Activated B cell treated with CpG ODN at 0.5 μM for 24 hours (primary cell): Measurements from ENCODE around the gene PLCG2. TPM values are rescaled to one million over a fixed set of nuclear protein-coding genes. Genes with fewer than 3 reads are reported as not detected.

ENCODE experiments used
- ATAC-seq: fragments of 200-7000 bp; cut with Tn5 transposase; one replicate; pipeline ENCODE4 v1.10.0; 2021; ENCODE audit warnings: low read depth, mild to moderate bottlenecking, moderate library complexity
- CTCF ChIA-PET: fragments of 350-600 bp; sonication (Branson Sonifier 250); formaldehyde crosslinking; loops from one replicate; lab custom pipeline; 2021; ENCODE audit warnings: antibody characterized with exemption; lab: Charles Lee
- POLR2A ChIA-PET: fragments of 350-600 bp; sonication (Branson Sonifier 250); formaldehyde crosslinking; loops from one replicate; lab custom pipeline; 2021; ENCODE audit warnings: antibody characterized with exemption; lab: Charles Lee
- DNase-seq: peaks from one replicate; pipeline ENCODE4 v3.0.0; 2022
- H3K27ac Mint-ChIP-seq: one replicate; pipeline ENCODE4 v1.8.0; 2020; ENCODE audit warnings: mixed read lengths
- H3K27me3 Mint-ChIP-seq: one replicate; pipeline ENCODE4 v1.8.0; 2021; ENCODE audit warnings: mixed read lengths
- H3K36me3 Mint-ChIP-seq: one replicate; pipeline ENCODE4 v1.8.0; 2021; ENCODE audit warnings: low read depth, mixed read lengths
- H3K4me1 Mint-ChIP-seq: one replicate; pipeline ENCODE4 v1.8.0; 2021; ENCODE audit warnings: mixed read lengths
- H3K4me3 Mint-ChIP-seq: one replicate; pipeline ENCODE4 v1.8.0; 2020; ENCODE audit warnings: mild to moderate bottlenecking, mixed read lengths
- H3K9me3 Mint-ChIP-seq: one replicate; pipeline ENCODE4 v1.8.0; 2020; ENCODE audit warnings: mixed read lengths
- intact Hi-C: fragments of 100-400 bp; cut with micrococcal nuclease; formaldehyde crosslinking; loops from one replicate; pipeline ENCODE4 v1.15.1; 2024
- total RNA-seq: library from RNA; stranded (reverse); gene quantifications from 2 replicates; pipeline ENCODE4 v1.2.3, GENCODE V29; 2022
- TF ChIP-seq, protein P1 (sequence below): fragments of 200-600 bp; IDR thresholded peaks from one replicate; pipeline ENCODE4 v1.8.0; 2022; ENCODE audit warnings: antibody characterized with exemption, mild to moderate bottlenecking

PLCG2 gene
- total RNA-seq, 1 donor from 2014 or later: 525 TPM

DNA sequence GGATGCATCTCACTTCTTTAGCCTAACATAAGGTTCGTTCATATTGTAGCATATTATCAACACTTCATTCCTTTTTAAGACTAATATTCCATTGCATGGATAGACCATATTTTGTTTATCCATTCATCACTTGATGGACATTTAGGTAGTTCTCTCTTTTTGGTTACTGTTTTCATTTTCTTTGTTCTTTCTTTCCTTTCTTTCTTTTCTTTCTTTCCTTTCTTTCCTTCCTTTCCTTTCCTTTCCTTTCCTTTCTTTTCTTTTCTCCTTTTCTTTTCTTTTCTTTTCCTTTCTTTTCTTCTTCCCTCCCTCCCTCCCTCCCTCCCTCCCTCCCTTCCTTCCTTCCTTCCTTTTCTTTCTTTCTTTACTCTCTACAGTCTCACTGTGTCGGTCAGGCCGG lies 24.2 kb downstream of the PLCG2 start:
- Mint-ChIP-seq H3K36me3 (peaks cover 62% of the 10 kb centered on the region), H3K27me3 (no peaks in the 10 kb centered on the region), H3K4me1 (peaks cover 88% of the 10 kb centered on the region), H3K27ac (peak overlapping the region; percentile 81), H3K9me3 (peaks cover 4% of the 10 kb centered on the region), H3K4me3 (no peak overlapping the region)
- ChIA-PET CTCF (interaction anchor here (2.4 kb wide), 1 partner anchor 15 kb away, joined by 8 read pairs; no protein-coding TSS in a partner anchor), POLR2A (interaction anchor here (7.4 to 7.7 kb wide), 2 partner anchors 15 to 23 kb away, joined by 160 to 194 read pairs; no protein-coding TSS in a partner anchor)
- intact Hi-C loops: no loop called here
- DNase-seq: no peak
- no peak for ATAC-seq
- TF ChIP-seq, protein P1, sequence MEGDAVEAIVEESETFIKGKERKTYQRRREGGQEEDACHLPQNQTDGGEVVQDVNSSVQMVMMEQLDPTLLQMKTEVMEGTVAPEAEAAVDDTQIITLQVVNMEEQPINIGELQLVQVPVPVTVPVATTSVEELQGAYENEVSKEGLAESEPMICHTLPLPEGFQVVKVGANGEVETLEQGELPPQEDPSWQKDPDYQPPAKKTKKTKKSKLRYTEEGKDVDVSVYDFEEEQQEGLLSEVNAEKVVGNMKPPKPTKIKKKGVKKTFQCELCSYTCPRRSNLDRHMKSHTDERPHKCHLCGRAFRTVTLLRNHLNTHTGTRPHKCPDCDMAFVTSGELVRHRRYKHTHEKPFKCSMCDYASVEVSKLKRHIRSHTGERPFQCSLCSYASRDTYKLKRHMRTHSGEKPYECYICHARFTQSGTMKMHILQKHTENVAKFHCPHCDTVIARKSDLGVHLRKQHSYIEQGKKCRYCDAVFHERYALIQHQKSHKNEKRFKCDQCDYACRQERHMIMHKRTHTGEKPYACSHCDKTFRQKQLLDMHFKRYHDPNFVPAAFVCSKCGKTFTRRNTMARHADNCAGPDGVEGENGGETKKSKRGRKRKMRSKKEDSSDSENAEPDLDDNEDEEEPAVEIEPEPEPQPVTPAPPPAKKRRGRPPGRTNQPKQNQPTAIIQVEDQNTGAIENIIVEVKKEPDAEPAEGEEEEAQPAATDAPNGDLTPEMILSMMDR: no peak

DNA sequence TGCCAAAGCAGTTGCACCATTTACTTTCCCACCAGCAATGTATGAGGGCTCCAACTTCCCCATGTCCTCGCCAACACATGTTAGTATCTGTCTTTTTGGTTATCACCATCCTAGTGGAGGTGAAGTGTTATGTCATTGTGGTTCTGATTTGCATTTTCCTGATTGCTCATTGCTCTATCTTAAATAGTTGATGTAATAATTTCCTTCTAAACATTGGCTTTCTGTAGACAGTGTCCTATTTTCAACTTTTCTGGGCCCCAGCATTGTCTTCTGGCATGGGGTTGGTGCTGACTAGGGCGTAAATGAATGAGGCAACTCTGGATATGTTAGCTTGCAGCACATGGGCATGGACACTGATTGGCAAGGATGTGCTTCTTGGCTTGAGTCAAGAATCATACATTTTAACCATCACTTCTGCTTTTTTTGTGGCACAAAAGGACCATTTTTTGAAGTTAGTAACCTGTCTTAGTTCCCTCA lies 25.1 kb downstream of the PLCG2 start:
- peaks cover 4% of the 10 kb centered on the region for H3K9me3 Mint-ChIP-seq
- intact Hi-C loops: loop anchor here (1.0 kb wide), 1 partner anchor 17 kb away; no protein-coding TSS in a partner anchor
- H3K4me1 Mint-ChIP-seq: peaks cover 88% of the 10 kb centered on the region
- CTCF ChIA-PET: interaction anchor here (1.0 to 2.4 kb wide), 5 partner anchors 14 to 65 kb away, joined by 3 to 8 read pairs (median 4); no protein-coding TSS in a partner anchor
- DNase-seq (no peak), ATAC-seq (peak; percentile 20)
- H3K27ac Mint-ChIP-seq: peak overlapping the region; percentile 81
- H3K27me3 Mint-ChIP-seq: no peaks in the 10 kb centered on the region
- peaks cover 63% of the 10 kb centered on the region for H3K36me3 Mint-ChIP-seq
- peak overlapping the region; percentile 16 for H3K4me3 Mint-ChIP-seq
- POLR2A ChIA-PET: interaction anchor here (0.6 to 7.7 kb wide), 15 partner anchors 9 to 66 kb away, joined by 3 to 194 read pairs (median 5); no protein-coding TSS in a partner anchor
- TF ChIP-seq, protein P1: no peak

DNA sequence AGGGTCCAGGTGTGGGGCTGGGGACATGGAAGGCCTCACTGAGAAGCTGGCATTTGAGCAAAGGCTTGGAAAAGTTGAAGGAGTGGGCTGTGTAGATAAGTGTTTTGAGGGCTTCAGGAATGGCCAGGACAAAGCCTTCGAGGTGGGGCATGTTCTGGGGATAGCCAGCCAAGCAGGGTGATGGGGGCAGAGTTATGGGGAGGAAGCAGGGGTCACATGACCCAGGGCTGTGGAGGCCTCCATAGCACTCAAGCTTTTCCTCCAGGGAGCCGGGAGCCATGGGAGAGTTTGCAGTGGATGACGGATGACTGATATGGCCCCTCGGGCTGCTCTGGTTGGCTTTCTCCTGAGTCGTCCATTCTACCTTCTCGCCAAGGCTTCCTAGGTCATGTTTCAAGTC lies 27.6 kb downstream of the PLCG2 start:
- Mint-ChIP-seq H3K4me3 (peak overlapping the region; percentile 54), H3K9me3 (peaks cover 4% of the 10 kb centered on the region), H3K36me3 (peaks cover 68% of the 10 kb centered on the region), H3K27me3 (no peaks in the 10 kb centered on the region), H3K4me1 (peaks cover 97% of the 10 kb centered on the region), H3K27ac (peak overlapping the region; percentile 92)
- POLR2A ChIA-PET: interaction anchor here (0.8 to 7.7 kb wide), 9 partner anchors 8 to 36 kb away, joined by 3 to 194 read pairs (median 5); no protein-coding TSS in a partner anchor
- DNase-seq: no peak
- ATAC-seq: no peak
- CTCF ChIA-PET: interaction anchor here (1.3 to 2.5 kb wide), 3 partner anchors 11 to 67 kb away, joined by 7 read pairs; no protein-coding TSS in a partner anchor
- intact Hi-C loops: no loop called here
- TF ChIP-seq, protein P1: no peak

DNA sequence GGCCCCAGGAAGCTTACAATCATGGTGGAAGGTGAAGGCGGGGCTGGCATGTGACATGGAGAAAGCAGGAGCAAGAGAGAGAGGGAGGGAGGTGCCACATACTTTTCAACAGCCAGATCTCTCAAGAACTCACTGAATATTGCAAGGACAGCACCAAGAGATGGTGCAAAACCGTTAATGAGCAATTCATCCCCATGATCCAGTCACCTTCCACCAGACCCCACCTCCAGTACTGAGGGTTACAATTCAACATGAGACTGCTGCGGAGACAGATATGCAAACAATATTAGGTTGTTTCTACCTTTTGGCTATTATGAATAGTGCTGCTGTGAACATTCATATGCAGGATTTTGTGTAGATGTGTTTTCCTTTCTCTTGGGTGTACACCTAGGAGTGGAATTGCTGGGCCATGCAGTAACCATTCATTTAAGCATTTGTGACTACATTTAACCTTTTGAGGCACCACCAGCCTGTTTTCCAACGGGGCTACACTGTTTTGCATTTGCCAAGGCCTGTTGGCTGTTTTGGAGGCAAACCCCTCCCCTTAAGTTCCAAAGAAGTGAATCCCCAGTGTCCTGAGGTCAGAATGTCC lies 28.8 kb downstream of the PLCG2 start:
- intact Hi-C loops: no loop called here
- no peak for ATAC-seq
- ChIA-PET POLR2A (interaction anchor here (0.8 to 7.7 kb wide), 14 partner anchors 9 to 327 kb away, joined by 3 to 194 read pairs (median 12); partner anchors contain the start of gene PLCG2), CTCF (interaction anchor here (0.8 to 2.5 kb wide), 5 partner anchors 9 to 69 kb away, joined by 3 to 7 read pairs (median 5); no protein-coding TSS in a partner anchor)
- peak overlapping the region; percentile 56 for H3K4me3 Mint-ChIP-seq
- no peaks in the 10 kb centered on the region for H3K27me3 Mint-ChIP-seq
- H3K4me1 Mint-ChIP-seq: peaks cover 98% of the 10 kb centered on the region
- peaks cover 67% of the 10 kb centered on the region for H3K36me3 Mint-ChIP-seq
- DNase-seq: no peak
- peak overlapping the region; percentile 92 for H3K27ac Mint-ChIP-seq
- H3K9me3 Mint-ChIP-seq: peaks cover 4% of the 10 kb centered on the region
- TF ChIP-seq, protein P1: no peak
